AG04449 (cell line): ENCODE measurements around the gene STIMATE.

Experiments
- CTCF ChIA-PET: fragments of 350-600 bp; formaldehyde crosslinking; extraction: SDS; loops from one replicate; lab custom pipeline; 2021; ENCODE audit warnings: antibody characterized with exemption; lab: Yijun Ruan, JAX
- POLR2A ChIA-PET: fragments of 400-600, 350-600 bp; formaldehyde crosslinking; extraction: SDS; loops from one replicate; lab custom pipeline; 2020; ENCODE audit warnings: antibody characterized with exemption, inconsistent platforms; lab: Yijun Ruan, JAX
- DNase-seq: peaks from one replicate; pipeline ENCODE4 v3.0.0-alpha.2; 2010; ENCODE audit warnings: low read depth, low spot score
- H3K4me3 ChIP-seq: 2 replicates; pipeline ENCODE4 v1.5.1; 2011; ENCODE audit warnings: low read depth, mild to moderate bottlenecking, control low read depth, low read length
- CTCF ChIP-seq: IDR thresholded peaks from one replicate; pipeline ENCODE4 v1.5.1; 2011; ENCODE audit warnings: mild to moderate bottlenecking, moderate library complexity, low read length, control low read depth, inconsistent platforms; ENCODE audit not compliant: insufficient read depth; ENCODE audit errors: missing control alignments

Gene STIMATE

GRCh38 chr3:52871761-52872160 is 25.6 kb downstream of the STIMATE start:
- ChIA-PET POLR2A (no interaction called here), CTCF (no interaction called here)
- no peak for DNase-seq
- no peak overlapping the region for H3K4me3 ChIP-seq
- no peak for TF ChIP-seq CTCF

- CTCF ChIA-PET = no interaction called here
- DNase-seq = no peak
- no peak overlapping the region for H3K4me3 ChIP-seq
- TF ChIP-seq CTCF = no peak
- POLR2A ChIA-PET = no interaction called here
Observed at GRCh38 chr3:52870471-52870870, 26.9 kb downstream of the STIMATE start.

GRCh38 chr3:52866427-52866826 is 30.9 kb downstream of the STIMATE start:
- ChIA-PET POLR2A (no interaction called here), CTCF (no interaction called here)
- no peak overlapping the region for H3K4me3 ChIP-seq
- no peak for DNase-seq
- no peak for TF ChIP-seq CTCF

- ChIA-PET CTCF (no interaction called here), POLR2A (no interaction called here)
- DNase-seq = no peak
- H3K4me3 ChIP-seq = no peak overlapping the region
- TF ChIP-seq CTCF = no peak
Observed at GRCh38 chr3:52865994-52866393, 31.4 kb downstream of the STIMATE start.

- TF ChIP-seq CTCF = no peak
- no peak overlapping the region for H3K4me3 ChIP-seq
- ChIA-PET CTCF (no interaction called here), POLR2A (no interaction called here)
- no peak for DNase-seq
Observed at GRCh38 chr3:52860424-52860768, 37.0 kb downstream of the STIMATE start.

- H3K4me3 ChIP-seq = no peak overlapping the region
- ChIA-PET CTCF (no interaction called here), POLR2A (no interaction called here)
- no peak for DNase-seq
- TF ChIP-seq CTCF = no peak
Observed at GRCh38 chr3:52859686-52860423, 37.5 kb downstream of the STIMATE start.
